ENCODE results near the gene RNF113B. TPM values are rescaled to one million over a fixed set of nuclear protein-coding genes. Genes with fewer than 3 reads are reported as not detected.

RNF113B gene
- total RNA-seq, 1 donor: not detected

- Histone ChIP-seq H3K4me3 (ENCODE audit: low read length) (no peak overlapping the region), H3K27me3 (ENCODE audit: insufficient read depth, low read length) (no peaks in the 10 kb centered on the region), H3K9me3 (ENCODE audit: low read depth, low read length) (no peaks in the 10 kb centered on the region), H3K4me1 (ENCODE audit: insufficient read depth, low read length) (no peaks in the 10 kb centered on the region)
Observed at GRCh38 chr13:98192008-98192407, 14.9 kb upstream of the RNF113B start.

DNA sequence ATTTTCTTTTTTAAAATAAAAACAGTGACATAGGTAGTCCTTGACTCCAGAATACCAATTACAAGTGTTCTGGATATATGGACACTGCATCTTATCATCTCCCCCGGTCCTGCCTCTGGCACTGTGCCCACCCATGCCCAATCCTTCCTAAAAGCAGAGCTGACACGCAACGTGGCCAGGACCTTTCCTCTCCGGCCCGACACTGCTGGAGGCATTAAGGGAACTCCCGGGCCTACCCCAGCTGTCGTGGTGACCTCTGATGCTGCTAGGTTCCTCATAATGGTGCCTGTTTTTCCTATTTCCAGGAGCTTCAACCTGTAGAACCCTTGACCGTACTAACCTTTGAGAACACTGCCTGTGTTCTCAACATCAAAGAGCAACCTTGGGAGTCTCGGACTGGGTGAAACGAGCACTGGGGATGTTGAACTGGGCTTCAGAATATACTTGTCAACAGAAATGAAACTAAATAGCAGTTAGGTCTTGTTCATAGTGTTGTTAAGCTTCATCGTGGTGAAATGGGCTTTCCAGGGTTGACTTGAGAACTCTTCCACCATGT, 13.9 kb upstream of the RNF113B start:
- H3K27me3 ChIP-seq (ENCODE audit: insufficient read depth, low read length): no peaks in the 10 kb centered on the region
- H3K4me3 ChIP-seq (ENCODE audit: low read length): no peak overlapping the region
- no peaks in the 10 kb centered on the region for H3K9me3 ChIP-seq (ENCODE audit: low read depth, low read length)
- no peaks in the 10 kb centered on the region for H3K4me1 ChIP-seq (ENCODE audit: insufficient read depth, low read length)

DNA sequence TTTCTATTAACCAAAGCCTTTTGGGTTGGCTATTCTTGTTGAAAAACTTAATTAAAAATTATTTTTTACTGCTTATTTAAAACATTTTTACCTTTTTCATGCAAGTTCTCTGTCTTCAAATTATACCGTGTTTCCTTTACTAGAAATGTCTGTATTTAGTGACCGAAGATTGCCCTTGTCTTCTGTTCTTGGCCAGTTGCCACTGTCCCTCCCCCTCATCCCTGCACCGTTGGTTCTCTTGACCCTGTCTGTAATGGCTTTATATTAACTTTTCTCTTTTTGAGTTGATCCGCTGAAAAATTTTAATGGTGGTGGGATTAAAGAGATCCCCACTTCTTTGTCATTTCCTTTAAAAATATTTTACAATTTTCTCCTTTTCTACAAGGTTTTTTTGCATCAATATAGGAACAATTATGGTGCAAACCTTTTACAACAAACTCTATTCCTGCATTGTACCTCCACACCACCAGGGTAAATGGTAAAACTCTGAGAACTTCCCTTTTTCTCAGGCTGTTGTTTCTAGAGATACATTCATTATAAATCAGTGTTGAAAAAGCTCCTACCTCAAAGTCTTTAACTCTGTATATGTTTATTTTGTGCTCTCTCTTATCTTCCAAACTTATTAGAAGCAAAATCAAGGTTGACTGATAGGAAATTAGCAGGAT, 12.9 kb upstream of the RNF113B start:
- Histone ChIP-seq H3K27me3 (ENCODE audit: insufficient read depth, low read length) (no peaks in the 10 kb centered on the region), H3K4me1 (ENCODE audit: insufficient read depth, low read length) (no peaks in the 10 kb centered on the region), H3K4me3 (ENCODE audit: low read length) (no peak overlapping the region), H3K9me3 (ENCODE audit: low read depth, low read length) (no peaks in the 10 kb centered on the region)

DNA sequence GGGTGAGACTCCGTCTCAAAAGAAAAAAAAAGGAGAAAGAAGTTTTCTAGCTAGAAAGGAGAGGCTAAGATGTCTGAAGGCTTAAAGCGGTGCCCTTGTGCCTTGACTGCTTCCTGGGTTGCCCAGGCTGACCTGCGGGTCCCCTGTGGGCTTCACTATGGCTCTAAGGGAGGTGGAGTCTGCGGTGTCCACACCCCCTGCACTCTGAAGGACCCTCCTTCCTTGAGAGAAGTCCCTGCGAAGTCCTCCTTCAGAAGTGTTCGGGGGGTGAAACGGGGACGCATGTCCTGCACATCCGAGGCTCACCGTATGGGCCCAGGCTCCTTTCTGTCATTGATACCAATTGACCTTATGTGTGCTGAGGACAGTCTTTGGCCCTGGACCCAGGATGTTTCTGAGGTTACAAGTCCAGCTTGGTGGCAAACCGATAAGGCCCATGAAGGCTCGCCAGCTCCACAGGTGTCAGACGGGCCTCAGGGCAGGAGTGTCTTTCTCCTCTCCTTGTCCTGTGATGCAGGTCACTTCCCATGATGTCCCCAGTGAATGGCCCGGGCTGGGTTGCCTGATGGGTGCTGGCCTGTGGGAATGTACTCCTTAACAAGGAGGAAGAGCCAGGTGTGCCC, 11.6 kb upstream of the RNF113B start:
- Histone ChIP-seq H3K4me1 (ENCODE audit: insufficient read depth, low read length) (no peaks in the 10 kb centered on the region), H3K4me3 (ENCODE audit: low read length) (no peak overlapping the region)

GRCh38 chr13:98187965-98188261, 10.8 kb upstream of the RNF113B start:
- Histone ChIP-seq H3K4me3 (ENCODE audit: low read length) (no peak overlapping the region), H3K9me3 (ENCODE audit: low read depth, low read length) (no peaks in the 10 kb centered on the region)

More for the DNA sequence above, 11.6 kb upstream of the RNF113B start:
- Histone ChIP-seq H3K9me3 (ENCODE audit: low read depth, low read length) (no peaks in the 10 kb centered on the region), H3K27me3 (ENCODE audit: insufficient read depth, low read length) (no peaks in the 10 kb centered on the region)

DNA sequence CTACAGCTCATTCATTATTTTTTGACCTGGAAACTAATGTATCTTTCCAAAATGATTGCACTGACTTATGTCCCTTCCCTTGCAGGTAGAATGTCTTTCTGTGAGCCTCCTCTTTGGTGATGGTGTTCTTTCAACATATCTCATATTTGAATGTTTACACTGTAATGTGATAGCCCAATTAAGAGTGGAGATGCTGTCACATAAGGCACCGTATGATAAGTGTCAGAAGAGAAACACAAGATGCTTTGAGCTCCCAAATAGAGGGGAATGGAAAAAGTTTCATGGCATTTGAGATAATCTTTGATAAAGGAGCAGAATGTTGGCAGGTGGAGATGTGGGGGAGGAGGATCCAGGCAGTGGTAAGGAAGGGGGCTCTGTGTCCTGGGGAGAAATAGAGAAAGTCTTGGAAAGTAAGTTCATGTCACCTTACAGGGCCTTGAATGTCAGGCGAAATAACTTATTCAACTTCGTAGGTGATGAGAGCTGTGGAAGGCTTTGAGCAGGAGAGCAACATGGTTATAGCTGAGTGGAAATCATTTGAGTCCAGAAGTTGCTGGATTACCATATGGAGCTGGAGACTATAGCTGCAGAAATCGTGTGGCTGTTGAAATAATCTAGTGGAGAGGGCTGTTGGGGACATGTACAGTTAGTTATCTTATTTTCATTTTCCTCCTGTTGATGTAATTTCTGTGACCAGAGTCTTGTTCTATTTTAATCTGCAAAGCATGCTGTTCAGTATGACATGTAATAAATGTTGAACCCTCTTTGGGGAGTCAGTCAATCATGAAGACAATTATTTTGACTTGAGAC, 10.3 kb upstream of the RNF113B start:
- H3K27me3 ChIP-seq (ENCODE audit: insufficient read depth, low read length): no peaks in the 10 kb centered on the region
- H3K4me1 ChIP-seq (ENCODE audit: insufficient read depth, low read length): no peaks in the 10 kb centered on the region
- no peak overlapping the region for H3K4me3 ChIP-seq (ENCODE audit: low read length)
- no peaks in the 10 kb centered on the region for H3K9me3 ChIP-seq (ENCODE audit: low read depth, low read length)

More at GRCh38 chr13:98187965-98188261, 10.8 kb upstream of the RNF113B start:
- Histone ChIP-seq H3K4me1 (ENCODE audit: insufficient read depth, low read length) (no peaks in the 10 kb centered on the region), H3K27me3 (ENCODE audit: insufficient read depth, low read length) (no peaks in the 10 kb centered on the region)

DNA sequence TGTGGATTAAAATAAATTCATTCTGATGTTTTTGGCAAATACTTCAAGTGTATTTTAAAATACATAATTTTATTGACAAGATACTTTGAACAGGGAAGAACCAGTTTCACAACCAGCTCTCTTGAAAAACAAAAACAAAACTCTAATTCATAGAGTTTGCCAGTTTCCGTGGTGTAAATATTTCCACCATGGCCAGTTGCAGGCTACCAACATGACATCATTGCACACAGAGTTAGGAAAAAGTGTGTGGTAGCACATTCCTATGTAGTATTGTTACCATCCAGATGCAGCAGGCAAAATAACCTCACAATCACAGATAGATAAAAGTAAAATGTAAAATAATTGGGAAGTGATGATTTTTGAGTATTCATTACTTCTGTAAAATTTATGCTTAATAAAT, 7.7 kb upstream of the RNF113B start:
- no peak overlapping the region for H3K4me3 ChIP-seq (ENCODE audit: low read length)

DNA sequence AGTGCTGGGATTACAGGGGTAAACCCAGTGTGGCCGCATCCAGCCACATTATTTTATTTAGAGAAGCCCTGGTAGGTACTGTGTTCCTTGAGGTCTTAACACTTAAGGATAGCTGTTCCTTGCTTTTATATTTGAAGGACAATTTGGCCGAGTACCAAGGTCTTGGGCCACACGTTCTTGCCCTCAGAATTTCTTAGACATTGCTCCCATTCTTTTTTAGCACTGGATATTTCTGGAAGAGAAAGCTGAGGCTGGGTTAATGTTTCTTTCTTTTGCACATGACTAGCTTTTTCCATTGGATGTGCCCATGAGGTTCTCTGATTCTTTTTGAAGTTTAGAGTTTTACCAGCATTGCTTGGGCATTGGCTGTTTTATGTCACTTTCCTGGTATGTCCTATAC, 5.5 kb upstream of the RNF113B start:
- H3K4me3 ChIP-seq (ENCODE audit: low read length): no peak overlapping the region
- no peaks in the 10 kb centered on the region for H3K27me3 ChIP-seq (ENCODE audit: insufficient read depth, low read length)
- no peaks in the 10 kb centered on the region for H3K4me1 ChIP-seq (ENCODE audit: insufficient read depth, low read length)
- H3K9me3 ChIP-seq (ENCODE audit: low read depth, low read length): no peaks in the 10 kb centered on the region

More for the DNA sequence above, 7.7 kb upstream of the RNF113B start:
- H3K27me3 ChIP-seq (ENCODE audit: insufficient read depth, low read length): no peaks in the 10 kb centered on the region
- H3K4me1 ChIP-seq (ENCODE audit: insufficient read depth, low read length): no peaks in the 10 kb centered on the region
- no peaks in the 10 kb centered on the region for H3K9me3 ChIP-seq (ENCODE audit: low read depth, low read length)

DNA sequence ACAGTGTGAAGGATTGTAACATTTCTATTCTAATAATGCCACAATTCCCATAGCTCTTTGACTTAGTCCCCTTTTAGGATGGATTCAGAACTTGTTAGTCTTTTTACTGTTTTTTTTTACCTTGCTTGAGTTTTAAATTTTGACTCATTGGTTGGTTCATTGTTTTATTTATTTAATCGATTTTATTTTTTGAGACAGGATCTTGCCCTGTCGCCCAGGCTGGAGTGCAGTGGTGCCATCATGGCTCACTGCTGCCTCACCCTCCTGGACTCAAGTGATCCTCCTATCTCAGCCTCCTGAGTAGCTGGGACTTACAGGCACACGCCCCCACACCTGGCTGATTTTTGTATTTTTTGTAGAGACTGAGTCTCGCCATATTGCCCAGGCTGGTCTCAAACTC, 5.1 kb upstream of the RNF113B start:
- Histone ChIP-seq H3K4me3 (ENCODE audit: low read length) (no peak overlapping the region), H3K4me1 (ENCODE audit: insufficient read depth, low read length) (no peaks in the 10 kb centered on the region), H3K27me3 (ENCODE audit: insufficient read depth, low read length) (no peaks in the 10 kb centered on the region), H3K9me3 (ENCODE audit: low read depth, low read length) (no peaks in the 10 kb centered on the region)

DNA sequence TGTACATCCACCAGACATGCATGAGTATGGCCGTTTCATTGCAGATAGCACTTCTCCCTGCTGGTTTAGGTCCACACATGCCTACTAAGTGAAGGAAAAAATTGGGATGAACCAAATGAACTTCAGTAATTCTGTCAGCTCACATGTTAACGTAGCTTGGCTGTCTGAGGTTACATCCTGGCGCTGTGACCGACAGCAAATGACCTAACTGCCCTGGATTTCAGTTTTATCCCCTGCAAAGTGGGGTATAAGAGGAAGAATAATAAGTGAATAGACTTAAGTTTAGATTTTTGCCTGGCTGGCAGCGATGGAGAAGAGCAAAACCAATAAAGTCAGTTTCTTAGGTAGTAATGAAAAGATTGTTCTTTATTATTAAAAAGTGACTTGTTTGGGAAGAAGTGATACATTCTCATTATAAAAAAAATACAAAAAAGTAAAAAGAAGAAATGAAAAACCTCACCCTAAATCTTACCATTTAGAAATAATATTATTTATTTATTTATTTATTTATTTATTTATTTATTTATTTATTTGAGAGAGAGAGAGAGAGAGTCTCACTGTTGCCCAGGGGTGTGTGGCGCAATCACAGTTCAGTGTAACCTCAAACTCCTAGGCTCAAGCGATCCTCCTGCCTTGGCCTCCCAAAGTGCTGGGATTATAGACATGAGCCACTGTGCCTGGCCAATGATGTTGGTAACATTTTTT, 4.2 kb upstream of the RNF113B start:
- H3K9me3 ChIP-seq (ENCODE audit: low read depth, low read length): no peaks in the 10 kb centered on the region
- H3K4me1 ChIP-seq (ENCODE audit: insufficient read depth, low read length): no peaks in the 10 kb centered on the region
- no peak overlapping the region for H3K4me3 ChIP-seq (ENCODE audit: low read length)
- H3K27me3 ChIP-seq (ENCODE audit: insufficient read depth, low read length): no peaks in the 10 kb centered on the region

DNA sequence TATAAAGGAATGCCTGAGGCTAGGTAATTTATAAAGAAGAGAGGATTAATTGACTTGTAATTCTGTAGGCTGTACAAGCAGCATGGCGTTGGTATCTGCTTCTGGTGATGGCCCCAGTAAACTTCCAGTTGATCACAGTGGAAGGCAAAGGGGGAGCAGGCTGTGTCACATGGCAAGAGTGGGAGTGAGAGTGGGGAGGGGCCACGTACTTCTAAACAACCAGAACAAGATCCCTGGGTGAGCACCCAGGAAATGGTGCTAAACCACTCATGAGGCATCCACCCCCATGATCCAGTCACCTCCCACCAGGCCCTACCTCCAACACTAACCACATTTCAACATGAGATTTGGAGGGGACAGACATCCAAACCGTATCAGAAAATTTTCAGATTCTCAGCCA, 3.0 kb upstream of the RNF113B start:
- Histone ChIP-seq H3K4me1 (ENCODE audit: insufficient read depth, low read length) (no peaks in the 10 kb centered on the region), H3K27me3 (ENCODE audit: insufficient read depth, low read length) (no peaks in the 10 kb centered on the region), H3K4me3 (ENCODE audit: low read length) (no peak overlapping the region), H3K9me3 (ENCODE audit: low read depth, low read length) (no peaks in the 10 kb centered on the region)

- no peaks in the 10 kb centered on the region for H3K9me3 ChIP-seq (ENCODE audit: low read depth, low read length)
- H3K4me3 ChIP-seq (ENCODE audit: low read length): no peak overlapping the region
- H3K27me3 ChIP-seq (ENCODE audit: insufficient read depth, low read length): no peaks in the 10 kb centered on the region
- H3K4me1 ChIP-seq (ENCODE audit: insufficient read depth, low read length): no peaks in the 10 kb centered on the region
Observed at GRCh38 chr13:98175823-98176222, 1.2 kb downstream of the RNF113B start.

GRCh38 chr13:98175043-98175442, 2.0 kb downstream of the RNF113B start:
- no peaks in the 10 kb centered on the region for H3K9me3 ChIP-seq (ENCODE audit: low read depth, low read length)
- no peak overlapping the region for H3K4me3 ChIP-seq (ENCODE audit: low read length)
- no peaks in the 10 kb centered on the region for H3K4me1 ChIP-seq (ENCODE audit: insufficient read depth, low read length)

DNA sequence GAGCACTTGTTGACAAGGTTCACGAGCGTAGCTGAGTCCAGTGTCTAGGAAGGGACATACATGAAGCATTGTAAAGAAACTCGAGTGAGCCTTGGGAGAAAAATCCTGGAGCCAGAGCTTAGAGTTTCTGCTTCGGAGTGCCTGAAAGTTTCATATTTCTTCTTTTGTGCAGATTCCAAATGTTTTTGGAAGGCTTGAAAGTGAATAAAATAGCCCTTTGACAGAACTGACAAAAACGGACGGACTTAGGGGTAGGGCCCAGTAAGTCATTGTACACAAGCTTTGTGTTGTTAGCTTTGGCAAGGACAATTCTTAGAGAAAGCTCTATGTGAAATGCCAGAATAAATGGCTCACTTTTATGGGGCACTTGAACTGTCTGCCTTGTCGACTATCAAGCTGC, 2.8 kb downstream of the RNF113B start:
- H3K4me1 ChIP-seq (ENCODE audit: insufficient read depth, low read length): no peaks in the 10 kb centered on the region
- no peaks in the 10 kb centered on the region for H3K27me3 ChIP-seq (ENCODE audit: insufficient read depth, low read length)
- H3K4me3 ChIP-seq (ENCODE audit: low read length): no peak overlapping the region
- no peaks in the 10 kb centered on the region for H3K9me3 ChIP-seq (ENCODE audit: low read depth, low read length)

More at GRCh38 chr13:98175043-98175442, 2.0 kb downstream of the RNF113B start:
- no peaks in the 10 kb centered on the region for H3K27me3 ChIP-seq (ENCODE audit: insufficient read depth, low read length)
